Activated T-cell treated with anti-CD3 and anti-CD28 coated beads, Interleukin-2, amount 50 U/mL, for 48 hours (primary cell): ENCODE results near the gene ADAMTSL4.

ENCODE experiments used
- DNase-seq, 2 experiments: peaks; one replicate each; pipeline ENCODE4 v3.0.0-alpha.2; 2020

Gene ADAMTSL4

GRCh38 chr1:150535511-150536287 lies 13.5 kb upstream of the ADAMTSL4 start:
- DNase-seq: no peak

- no peak for DNase-seq
Observed at GRCh38 chr1:150536836-150537731, 12.1 kb upstream of the ADAMTSL4 start.

DNA sequence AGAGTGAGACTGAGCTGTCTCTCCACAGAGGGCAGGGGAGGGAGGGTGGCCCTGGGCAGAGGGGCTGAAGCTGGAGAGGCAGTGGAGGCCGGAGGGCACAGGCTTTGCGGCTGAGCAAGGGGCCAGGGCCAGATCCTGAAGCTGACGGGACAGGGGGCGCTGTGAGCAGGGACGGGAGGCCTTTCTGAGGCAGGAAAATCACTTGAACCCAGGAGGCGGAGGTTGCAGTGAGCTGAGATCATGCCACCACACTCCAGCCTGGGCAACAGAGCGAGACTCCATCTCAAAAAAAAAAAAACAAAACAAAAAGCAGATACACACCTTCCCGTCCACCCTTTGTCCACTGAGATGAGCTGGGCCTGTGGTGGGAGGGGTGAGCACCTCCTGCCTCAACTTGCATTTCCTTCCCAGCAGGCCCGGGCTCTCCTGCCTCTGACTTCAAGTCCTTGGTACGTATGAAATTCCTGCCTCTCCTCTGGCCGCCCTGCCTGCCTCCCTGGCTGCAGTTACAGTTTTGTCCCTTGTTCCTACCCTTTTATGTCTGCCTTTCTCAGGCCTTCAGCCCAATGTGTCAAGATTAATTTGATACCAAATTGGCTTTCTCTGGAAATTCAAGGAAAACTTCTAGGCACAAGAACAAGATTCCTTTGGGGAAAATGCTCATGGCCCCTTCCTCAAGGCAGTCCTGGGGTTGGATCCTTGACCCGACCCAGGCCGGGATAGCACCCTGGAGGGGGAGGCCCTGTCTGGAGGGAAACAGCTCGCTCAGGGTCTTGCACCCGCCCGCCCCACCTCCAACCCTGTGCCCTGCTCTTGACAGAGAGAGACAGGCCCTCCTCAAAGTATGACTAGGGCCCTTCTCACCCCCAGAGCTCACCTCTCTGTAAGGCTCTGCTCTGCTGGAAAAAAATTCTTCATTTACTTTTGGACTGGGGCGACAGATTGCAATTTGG lies 11.2 kb upstream of the ADAMTSL4 start:
- DNase-seq: no peak

DNA sequence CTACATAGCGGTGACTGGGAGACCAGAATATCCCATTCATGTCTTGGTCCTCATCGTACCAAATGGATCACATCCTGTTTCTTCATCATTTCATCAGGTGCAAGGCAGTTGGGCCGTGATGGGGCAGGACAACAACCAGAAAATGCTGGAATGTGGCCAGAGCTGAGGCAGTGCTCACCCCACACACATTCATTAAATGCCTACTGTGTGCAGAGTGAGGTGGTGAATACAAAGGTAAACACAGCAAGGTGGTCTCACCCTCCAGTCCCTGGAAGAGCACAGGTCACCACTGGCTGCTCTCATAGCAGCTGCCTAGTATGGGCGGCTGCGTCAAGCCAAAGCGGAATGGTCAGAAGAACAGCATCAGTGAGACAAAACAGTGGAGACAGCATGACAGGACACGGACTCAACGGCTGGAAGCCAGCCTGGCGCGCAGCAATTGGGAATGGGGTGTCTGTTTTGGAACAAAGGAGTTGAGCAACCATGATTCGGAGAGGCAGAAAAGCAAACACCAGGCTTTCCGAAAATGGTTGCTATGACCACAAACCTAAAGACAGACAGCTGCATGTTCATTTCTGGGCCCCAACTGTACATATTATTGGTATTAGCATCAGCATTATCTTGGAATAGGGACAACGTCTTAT lies 5.6 kb upstream of the ADAMTSL4 start:
- DNase-seq: no peak

DNA sequence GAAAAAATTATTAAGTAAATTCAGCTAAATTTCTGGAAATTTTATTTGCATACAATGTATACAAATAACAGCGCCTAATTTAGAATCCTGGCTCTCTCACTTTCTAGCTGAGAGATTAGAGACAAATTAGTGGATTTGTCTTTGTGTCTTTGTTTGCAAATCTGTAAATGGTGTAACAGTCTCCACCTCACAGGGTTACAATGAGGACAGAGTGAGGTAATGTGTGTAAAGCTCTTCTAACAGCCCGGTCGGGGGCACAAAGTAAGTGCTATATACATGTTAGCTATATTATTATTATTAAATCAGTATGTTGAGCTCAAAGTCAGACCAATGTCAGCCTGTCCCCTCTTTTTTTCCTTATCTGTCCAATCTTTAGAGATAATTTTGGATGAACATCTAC lies 5.0 kb upstream of the ADAMTSL4 start:
- DNase-seq: no peak

DNA sequence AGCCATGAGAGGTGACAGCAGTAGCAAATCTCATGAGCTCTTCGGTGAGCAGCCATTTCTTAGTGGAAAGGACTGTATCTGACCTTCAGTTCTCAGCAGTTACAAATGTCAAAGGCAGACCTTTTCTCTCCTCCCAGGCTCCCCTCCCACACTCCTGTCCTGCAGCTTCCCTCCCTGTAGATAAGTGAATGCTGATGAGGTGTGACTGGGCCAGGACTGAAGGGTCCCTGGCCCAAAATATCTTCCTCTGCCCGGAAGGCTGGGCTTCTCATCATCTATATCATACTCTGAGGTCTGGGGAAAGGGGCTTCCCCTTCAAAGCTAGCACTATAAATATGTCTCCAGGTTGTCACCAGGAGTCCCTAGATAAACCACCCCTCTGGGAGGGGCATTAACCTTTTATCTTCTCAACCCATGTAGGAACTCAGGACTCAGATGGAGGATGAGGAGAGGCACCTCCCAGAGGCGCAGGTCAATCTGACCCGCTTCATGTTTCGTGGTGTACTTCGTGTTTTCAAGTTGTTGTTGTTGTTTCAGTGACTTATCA lies 3.6 kb upstream of the ADAMTSL4 start:
- no peak for DNase-seq

DNA sequence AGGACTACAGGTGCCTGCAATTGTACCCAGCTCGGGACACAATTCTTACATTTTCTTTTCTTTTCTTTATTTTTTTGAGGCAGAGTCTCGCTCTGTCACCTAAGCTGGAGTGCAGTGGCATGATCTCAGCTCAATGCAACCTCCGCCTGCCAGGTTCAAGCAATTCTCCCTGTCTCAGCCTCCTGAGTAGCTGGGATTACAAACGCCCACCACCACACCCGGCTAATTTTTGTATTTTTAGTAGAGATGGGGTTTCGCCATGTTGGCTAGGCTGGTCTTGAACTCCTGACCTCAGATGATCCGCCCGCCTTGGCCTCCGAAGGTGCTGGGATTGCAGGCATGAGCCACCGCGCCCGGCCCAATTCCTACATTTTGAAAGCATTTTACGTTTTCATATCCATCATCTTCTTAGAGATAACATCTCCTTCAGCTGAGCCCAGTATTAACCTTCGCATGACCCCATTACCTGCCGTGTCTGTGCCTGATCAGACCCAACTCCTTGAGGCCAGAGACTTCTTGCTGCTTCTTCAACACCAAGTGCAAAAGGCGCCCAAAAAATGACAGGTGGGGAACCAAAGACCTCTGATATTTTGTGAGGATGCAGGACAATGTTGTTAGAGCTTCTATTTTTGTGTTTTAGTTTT lies 2.8 kb upstream of the ADAMTSL4 start:
- no peak for DNase-seq

DNA sequence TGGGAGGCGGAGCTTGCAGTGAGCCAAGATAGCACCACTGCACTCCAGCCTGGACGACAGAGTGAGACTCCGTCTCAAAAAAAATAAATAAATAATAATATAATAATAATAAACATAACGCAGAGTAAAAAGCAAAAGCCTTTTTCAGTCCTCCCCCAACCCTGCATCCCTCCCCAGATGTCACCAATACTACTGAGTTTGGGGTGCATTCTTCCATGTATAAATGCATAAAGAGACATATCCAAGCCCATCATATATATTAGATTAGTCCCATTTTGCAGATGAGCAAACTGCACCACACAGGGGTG lies 930 bp upstream of the ADAMTSL4 start:
- no peak for DNase-seq

DNA sequence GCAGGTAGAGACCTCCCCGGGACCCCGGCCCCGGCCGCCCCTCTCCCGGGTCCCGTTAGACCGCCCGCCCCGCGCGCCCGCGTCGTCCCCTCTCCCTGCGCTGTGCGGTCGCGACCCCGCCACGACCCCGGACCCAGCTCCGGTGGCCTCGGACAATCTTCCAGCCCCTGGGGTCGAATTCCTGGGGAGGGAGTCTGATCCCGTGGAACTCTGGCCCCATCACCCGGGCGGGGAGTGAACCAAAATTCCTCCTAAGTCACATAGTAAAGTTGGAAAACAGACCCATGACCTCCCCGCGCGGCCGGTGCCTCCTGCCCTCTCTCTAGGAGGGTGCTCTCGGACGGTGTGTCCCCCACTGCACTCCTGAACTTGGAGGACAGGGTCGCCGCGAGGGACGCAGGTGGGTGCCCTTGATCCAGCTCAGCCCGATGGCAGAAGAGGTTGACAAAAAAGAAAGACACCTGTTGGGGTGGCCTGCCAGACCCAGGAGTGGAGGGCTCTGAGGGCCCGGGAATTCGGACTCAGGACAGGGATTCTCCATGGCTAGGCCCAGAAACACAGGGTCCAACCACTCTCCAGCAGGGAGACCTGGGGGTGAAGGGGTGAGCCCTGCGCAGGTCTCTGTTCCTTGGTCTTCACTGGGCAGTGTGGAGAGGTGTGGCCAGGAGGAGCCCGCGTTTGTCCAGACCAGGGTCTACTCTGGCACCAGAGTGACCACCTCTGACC lies 451 bp downstream of the ADAMTSL4 start:
- peak in 1 of 2 experiments; percentile 21 for DNase-seq

DNA sequence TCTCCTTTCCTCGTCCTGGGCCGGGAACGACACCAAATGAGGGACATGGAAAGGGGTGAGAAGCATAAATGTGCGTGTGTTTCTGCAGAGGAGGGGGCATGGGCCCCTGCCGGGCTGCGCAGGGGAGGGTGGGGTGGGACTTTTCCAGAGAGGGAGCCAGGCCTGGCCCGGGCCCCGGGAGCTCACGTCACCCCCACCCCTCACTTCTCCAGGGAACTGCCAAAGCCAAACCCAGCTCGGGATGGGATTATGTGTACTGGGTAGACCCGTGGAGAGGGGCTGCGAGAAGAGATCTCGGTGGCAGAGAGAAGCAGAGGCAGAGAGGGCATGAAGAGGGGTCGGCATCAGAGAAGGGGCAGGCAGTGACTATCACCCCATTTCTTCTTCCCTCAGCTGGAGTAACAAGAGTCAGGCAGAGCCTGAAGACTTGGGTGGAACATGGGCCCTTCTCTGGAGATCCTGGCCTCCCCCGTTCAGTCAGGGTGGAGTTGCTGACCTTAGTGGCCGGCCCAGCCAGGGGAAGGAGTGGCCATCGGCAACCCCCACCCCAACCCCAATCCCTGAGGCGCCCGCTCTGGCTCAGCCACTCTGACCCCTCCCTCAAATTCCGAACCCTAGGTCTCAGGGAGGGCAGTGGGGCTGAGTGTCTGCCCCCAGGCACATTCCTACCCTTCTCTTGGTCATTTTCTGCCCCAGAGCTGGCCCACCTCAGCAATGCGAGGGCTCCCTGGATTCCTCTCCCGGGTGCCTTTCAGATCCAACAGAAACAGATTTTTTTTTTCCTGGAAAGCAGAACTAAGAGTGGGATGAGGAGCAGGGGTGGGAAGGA lies 1.2 kb downstream of the ADAMTSL4 start:
- DNase-seq: peak in 1 of 2 experiments; percentile 23

GRCh38 chr1:150551051-150551783 lies 2.0 kb downstream of the ADAMTSL4 start:
- DNase-seq: peak; percentile 39 to 43

DNA sequence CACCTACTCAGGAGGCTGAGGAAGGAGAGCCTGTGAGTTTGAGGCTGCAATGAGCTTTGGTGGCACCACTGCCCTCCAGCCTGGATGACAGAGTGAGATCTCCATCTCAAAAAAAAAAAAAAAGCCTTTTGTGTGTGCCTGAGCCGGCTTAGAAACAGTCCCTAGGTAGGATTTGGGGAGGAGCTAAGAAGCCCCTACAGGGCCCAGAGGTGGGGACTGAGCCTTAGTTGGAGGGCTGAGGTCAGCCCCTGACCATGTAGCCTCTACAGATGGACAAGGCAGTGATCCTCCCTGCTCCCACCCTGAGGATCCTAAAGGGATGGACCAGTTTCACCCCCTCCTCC lies 2.5 kb downstream of the ADAMTSL4 start:
- peak in 1 of 2 experiments; percentile 17 for DNase-seq

DNA sequence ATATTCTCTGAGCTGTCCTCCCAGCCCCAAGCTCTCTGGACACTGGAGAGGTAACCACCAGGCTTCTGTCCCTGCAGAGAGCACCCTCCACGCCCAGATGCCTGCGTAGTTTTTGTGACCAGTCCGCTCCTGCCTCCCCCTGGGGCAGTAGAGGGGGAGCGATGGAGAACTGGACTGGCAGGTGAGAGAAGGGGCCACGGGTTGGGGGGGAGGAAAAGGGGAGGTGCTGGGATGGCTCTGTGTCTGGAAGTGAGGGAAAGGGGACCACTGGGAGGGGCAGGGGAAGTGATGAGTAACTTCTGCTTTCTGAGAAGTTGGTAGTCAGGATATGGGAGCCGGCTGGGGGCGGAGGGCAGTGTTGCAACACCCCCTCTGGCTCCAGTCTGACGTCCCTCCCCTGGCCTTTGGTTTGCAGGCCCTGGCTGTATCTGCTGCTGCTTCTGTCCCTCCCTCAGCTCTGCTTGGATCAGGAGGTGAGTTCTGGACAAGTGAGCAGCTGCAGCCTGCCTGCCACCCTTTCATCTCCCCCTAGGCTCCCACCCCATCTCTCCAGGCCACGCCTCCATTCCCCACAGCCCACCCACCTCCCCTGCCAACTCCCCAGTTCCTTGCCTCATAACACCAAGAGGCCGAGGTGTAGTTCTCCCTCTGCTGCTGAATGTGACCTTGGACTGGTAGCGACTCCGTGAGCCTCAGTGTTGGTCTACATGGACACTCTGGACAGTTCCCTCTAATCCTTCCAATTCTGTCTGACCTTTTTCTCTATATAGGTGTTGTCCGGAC lies 3.1 kb downstream of the ADAMTSL4 start:
- peak in 1 of 2 experiments; percentile 48 for DNase-seq

DNA sequence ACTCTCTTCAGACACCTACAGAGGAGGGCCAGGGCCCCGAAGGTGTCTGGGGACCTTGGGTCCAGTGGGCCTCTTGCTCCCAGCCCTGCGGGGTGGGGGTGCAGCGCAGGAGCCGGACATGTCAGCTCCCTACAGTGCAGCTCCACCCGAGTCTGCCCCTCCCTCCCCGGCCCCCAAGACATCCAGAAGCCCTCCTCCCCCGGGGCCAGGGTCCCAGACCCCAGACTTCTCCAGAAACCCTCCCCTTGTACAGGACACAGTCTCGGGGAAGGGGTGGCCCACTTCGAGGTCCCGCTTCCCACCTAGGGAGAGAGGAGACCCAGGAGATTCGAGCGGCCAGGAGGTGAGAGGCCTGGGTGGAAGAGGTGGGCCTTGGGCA lies 3.7 kb downstream of the ADAMTSL4 start:
- DNase-seq: no peak

- DNase-seq: no peak
Observed at GRCh38 chr1:150553392-150554085, 4.3 kb downstream of the ADAMTSL4 start.

DNA sequence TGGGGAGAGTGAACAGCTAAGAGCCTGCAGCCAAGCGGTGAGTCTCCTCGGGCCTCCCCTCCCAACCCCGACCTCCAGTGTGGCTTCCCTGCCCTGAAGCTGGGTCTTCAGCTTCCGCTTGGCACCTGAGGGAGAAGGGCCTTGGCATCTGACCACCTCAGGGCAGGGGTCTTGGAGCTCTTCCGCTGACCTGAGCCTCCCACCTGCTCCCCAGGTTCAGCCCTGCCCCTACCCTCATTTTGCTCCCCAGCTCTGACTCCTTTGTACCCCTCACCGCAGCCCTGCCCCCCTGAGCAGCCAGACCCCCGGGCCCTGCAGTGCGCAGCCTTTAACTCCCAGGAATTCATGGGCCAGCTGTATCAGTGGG lies 4.9 kb downstream of the ADAMTSL4 start:
- no peak for DNase-seq

DNA sequence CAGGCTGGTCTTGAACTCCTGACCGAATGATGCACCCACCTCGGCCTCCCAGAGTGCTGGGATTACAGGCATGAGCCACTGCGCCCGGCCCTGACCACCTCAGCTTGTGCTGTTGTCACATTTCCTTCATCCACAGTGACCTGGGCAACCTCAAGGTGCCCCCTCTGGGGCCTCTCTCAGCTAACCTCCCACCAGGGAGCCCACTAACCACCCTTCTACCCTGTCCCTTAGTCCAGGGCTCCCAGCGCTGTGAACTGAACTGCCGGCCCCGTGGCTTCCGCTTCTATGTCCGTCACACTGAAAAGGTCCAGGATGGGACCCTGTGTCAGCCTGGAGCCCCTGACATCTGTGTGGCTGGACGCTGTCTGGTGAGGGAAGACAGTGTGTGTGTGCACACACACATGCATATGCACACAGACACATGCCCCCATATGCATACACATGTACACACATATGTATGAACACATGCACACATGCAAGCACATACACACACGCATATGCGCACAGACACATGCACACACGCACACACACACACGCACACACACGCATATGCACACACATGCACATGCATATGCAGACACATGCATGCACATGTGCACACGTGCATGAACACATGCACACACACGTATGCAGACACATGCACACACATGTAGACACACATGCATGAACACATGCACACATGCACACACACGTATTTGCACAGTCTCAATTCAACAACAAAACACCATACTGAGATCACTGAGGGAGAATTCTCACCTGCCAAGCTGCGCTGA lies 6.2 kb downstream of the ADAMTSL4 start:
- DNase-seq: no peak
